HG02571 (cell line): Measurements from ENCODE around the gene ENTPD2.

Experiments used
- ATAC-seq: cut with Tn5 transposase; IDR thresholded peaks from one replicate; pipeline ENCODE4 v1.9.1; 2021; ENCODE audit warnings: mild to moderate bottlenecking, moderate library complexity; ENCODE audit not compliant: unreplicated experiment

The ENTPD2 gene

DNA sequence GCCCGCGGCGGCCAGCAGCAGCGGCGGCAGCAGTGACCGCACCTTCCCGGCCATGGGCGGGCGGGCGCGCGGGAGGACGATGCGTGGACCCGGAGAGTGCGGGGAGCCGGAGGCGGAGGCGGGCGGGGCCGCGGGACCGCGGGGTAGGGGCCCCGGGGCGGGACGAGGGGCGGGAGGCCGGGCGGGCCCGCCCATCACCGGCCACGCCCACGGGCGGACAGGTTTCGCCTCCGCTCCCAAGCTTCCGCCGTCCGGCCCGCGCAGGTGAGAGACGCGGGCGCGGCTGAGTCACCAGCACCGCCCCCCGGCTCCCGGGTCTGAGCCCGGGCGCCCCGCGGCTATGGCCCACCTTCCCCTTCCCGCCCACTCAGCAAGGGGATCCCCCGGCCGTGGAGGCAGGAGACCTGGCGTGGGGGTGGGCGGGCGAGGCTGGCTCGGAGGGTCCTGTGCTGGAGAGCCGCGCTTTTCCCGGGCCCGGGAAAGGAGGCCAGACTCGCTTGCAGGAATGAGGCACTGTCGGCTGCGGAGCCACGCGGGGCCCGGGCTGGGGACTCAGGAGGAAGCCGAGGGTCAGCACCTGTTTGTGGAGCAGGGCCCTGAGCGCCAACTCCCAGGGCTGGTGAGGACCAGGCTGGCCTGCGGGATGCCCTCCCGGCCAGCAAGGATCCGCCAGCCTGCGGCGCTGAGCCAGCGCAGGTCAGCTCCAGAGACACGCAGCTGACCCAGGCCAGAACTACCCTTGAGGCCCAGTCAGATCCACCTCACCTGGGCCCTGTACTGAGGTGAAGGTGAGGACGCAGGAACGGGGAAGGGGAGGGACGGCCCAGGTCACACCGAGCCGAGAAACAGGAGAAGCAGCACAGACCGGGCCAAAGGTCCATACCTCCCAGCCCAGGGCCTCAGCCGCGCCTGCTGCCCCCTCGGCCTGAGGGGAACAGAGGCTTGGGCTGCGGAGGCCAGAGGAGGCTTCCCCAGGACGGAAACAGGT, at the start of gene ENTPD2:
Gene ENTPD2 (minus strand): TSS at position 118 of the 988 bp plus-strand sequence. CDS start 64 bp downstream, at position 54.
- no peak for ATAC-seq

DNA sequence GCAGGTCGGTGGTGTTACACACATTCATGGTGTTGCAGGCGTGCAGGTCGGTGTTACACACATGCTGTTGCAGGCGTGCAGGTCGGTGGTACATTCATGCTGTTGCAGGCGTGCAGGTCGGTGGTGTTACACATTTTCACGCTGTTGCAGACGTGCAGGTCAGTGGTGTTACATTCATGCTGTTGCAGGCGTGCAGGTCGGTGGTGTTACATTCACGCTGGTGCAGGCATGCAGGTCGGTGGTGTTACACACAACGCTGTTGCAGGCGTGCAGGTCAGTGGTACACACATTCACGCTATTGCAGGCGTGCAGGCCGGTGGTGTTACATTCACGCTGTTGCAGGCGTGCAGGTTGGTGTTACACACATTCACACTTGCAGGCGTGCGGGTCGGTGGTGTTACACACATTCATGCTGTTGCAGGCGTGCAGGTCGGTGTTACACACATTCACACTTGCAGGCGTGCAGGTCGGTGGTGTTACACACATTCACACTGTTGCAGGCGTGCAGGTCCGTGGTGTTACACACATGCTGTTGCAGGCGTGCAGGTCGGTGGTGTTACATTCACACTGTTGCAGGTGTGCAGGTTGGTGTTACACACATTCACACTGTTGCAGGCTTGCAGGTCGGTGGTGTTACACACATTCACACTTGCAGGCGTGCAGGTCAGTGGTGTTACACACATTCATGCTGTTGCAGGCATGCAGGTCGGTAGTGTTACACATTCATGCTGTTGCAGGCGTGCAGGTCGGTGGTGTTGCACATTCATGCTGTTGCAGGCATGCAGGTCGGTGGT, 49.5 kb upstream of the ENTPD2 start:
- ATAC-seq, result no peak

GRCh38 chr9:137099231-137099630, 45.4 kb upstream of the ENTPD2 start:
- ATAC-seq, result no peak

DNA sequence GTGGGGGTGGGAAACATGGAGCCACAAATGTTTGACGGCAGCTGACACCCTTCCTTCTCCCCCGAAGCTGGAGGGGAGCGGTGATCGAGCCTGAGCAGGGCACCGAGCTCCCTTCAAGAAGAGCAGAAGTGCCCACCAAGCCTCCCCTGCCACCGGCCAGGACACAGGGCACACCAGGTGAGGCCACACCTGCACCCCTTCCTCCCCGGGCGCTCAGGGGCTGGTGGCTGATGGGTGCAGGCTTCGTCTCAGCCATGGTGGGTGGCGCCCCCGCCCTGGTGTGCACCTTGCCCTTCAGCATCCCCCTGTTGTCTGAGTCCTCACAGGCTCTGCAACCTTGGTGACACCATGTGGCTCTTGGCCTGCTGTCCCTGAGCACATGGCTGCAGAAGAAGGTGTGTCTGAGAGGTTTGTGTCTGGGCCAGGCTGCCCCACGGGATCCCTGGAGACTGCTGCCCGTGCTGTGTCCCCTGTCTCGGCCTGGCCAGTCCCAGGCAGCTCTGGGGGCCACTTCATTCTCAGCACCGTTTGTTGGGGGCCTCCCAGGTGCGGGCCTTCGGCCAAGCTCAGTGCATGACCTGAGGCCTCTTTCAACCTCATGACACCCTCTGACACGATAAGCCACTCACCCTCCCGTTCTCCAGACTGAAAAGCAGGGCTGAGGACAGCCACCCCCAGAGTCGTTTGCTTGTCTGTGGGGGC, 44.1 kb upstream of the ENTPD2 start:
- no peak for ATAC-seq

- no peak for ATAC-seq
These were observed 43.1 kb upstream of the ENTPD2 start for GRCh38 chr9:137096785-137097546.

GRCh38 chr9:137095664-137096517, 42.0 kb upstream of the ENTPD2 start:
- ATAC-seq, result peak; percentile 62

GRCh38 chr9:137089232-137089947, 35.5 kb upstream of the ENTPD2 start:
- ATAC-seq, result no peak

- no peak for ATAC-seq
These were observed 34.3 kb upstream of the ENTPD2 start for GRCh38 chr9:137088121-137088520.

DNA sequence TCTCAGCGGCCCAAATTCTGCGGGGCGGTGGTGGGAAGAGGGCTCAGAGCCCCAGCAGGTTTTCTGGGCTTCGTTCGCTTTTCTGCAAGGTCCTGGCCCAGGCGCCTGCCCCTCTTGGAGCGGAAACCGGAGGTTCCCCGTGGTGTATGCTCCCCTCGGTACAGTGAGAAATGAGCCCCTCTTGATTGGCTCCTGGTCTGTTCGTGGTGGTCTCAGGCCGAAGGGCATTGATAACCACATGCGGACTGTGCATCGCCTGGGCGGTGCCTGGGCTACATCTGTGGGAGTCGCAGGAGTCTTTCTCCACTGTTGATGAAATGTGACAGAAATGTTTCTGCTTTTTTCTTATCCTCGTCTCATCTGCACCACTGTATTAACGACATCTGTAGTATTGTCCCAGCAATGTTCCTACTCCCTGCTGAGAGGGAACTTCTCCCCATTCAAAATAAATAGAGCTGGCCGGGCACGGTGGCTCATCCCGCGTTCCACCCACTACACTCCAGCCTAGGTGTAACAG, 33.6 kb upstream of the ENTPD2 start:
- no peak for ATAC-seq

DNA sequence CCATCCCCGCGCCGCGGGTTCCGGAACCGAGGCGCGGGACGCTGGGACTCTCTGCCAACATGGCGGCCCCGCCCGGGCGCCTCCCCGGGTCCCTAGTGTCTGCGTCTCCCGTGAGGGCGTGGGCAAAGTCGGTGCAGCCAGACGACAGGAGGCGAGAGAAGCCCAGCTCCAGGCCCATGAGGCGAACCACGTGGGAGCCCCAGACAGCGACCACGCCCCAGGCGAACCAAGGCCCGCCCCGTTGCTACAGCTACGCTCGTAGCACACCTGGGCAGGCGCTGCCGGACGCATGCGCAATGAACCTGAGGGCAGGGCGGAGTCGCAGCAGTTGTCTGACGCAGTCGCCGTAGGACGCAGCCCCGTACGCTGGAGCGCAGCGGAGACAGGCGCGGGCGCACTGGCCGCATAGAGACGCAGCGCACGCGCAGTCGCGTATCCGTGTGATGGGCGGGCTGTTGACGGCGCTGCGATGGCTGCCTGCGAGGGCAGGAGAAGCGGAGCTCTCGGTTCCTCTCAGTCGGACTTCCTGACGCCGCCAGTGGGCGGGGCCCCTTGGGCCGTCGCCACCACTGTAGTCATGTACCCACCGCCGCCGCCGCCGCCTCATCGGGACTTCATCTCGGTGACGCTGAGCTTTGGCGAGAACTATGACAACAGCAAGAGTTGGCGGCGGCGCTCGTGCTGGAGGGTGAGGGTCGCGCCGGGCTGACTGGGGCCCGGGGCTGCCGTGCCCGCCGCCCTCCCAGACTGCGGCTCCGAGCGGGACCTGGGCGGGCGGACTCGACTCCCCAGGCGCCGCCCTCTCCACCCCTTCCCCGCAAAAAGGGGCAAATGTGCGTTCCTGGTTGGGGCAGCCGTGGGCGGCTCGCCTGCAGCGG, 32.9 kb upstream of the ENTPD2 start, which contains the start of gene MAN1B1:
Gene MAN1B1 (plus strand): TSS at position 455 of the 878 bp plus-strand sequence. CDS start 15 bp downstream, at position 470.
- ATAC-seq, result peak; percentile 79

GRCh38 chr9:137085920-137086530, 32.2 kb upstream of the ENTPD2 start:
- peak; percentile 3 for ATAC-seq

DNA sequence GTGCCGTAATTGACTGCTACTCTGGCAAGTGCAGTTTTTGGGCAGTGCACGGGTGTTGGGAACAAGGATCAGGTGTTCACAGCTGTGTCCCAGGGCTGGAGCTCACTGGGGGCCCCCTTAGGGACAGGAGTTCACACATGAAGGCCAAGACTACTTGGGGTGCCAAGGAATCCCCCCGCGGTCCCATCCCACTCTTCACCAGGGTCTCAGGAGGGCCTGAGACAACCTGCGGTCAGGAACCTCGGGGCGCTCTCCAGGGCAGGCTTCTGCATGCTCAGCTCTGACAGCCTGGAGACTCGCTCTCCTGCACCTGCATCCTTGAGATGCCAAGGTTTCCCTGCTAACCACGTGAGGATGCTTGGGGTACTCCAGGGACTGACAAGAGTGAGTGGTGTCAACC, 30.7 kb upstream of the ENTPD2 start:
- no peak for ATAC-seq

- no peak for ATAC-seq
These were observed 29.6 kb upstream of the ENTPD2 start for GRCh38 chr9:137083394-137084004.

GRCh38 chr9:137082925-137083290, 29.0 kb upstream of the ENTPD2 start:
- ATAC-seq, result no peak

GRCh38 chr9:137082222-137082924, 28.5 kb upstream of the ENTPD2 start:
- no peak for ATAC-seq
